Body of pancreas (tissue), 4 donors: ENCODE data around the gene MBD2. TPM values are rescaled to one million over a fixed set of nuclear protein-coding genes. Genes with fewer than 3 reads are reported as not detected.
A peak's percentile ranks its signal among the peaks of the same experiment; 100 is the strongest.

Experiments
- ATAC-seq: fragments of 150-250 bp; one replicate; pipeline ENCODE4 v1.9.1; 2016
- DNase-seq, 4 donors: peaks; one replicate each; pipeline ENCODE4 v3.0.0-alpha.2; 2019
- H3K27ac ChIP-seq, 4 donors: fragments of 200-600 bp; sonication (generic); 1 replicate in 3 of 4; 2 replicates in 1 of 4; pipeline versions ENCODE4 v1.5.1 to v1.6.1; 2016 to 2019; ENCODE audit warnings: mild to moderate bottlenecking in 1 of 4, mixed read lengths in 1 of 4, moderate library complexity in 1 of 4
- H3K27me3 ChIP-seq, 2 donors: fragments of 200-600 bp; sonication (generic); one replicate each; pipeline ENCODE4 v1.6.0; 2016; ENCODE audit warnings: mild to moderate bottlenecking in 1 of 2
- H3K36me3 ChIP-seq, 2 donors: fragments of 200-600 bp; sonication (generic); replicated peaks in 1 of 2; 2 replicates each; pipeline ENCODE4 v1.5.1; 2016; ENCODE audit warnings: low read depth in 2 of 2; ENCODE audit not compliant: insufficient read depth in 1 of 2
- H3K4me1 ChIP-seq: fragments of 200-600 bp; sonication (generic); one replicate; pipeline ENCODE4 v1.6.0; 2016
- H3K4me3 ChIP-seq, 2 donors: fragments of 200-600 bp; sonication (generic); 1 replicate in 1 of 2; 2 replicates in 1 of 2; pipeline ENCODE4 v1.5.1; 2016 to 2019
- H3K9me3 ChIP-seq, 3 donors: fragments of 200-600 bp; sonication (generic); 1 replicate in 2 of 3; 2 replicates in 1 of 3; pipeline ENCODE4 v1.5.1; 2016
- POLR2A ChIP-seq, 3 donors: fragments of 450-650 bp; IDR thresholded peaks; one replicate each; pipeline ENCODE4 v1.6.1; 2016; ENCODE audit warnings: antibody characterized with exemption in 3 of 3, mild to moderate bottlenecking in 2 of 3
- WGBS, 2 donors: methylation state at CpG; one replicate each; pipeline ENCODE4 v1.1.5; 2017; 5-methylcytosine and 5-hydroxymethylcytosine counted together
- intact Hi-C: fragments of 100-400 bp; cut with DNase I; formaldehyde crosslinking; loops from one replicate; pipeline ENCODE4 v1.15.1; 2023
- total RNA-seq, 2 donors: library from RNA; depleted of rRNA; stranded (reverse); fragments of >200 nt; gene quantifications; one replicate each; pipeline ENCODE4 v1.1.0, GENCODE V29; 2016
- TF ChIP-seq, protein P1 (sequence below), 7 experiments: fragments of 450-650 bp in 4 of 7; fragments of 200-600 bp in 3 of 7; sonication (generic) in 3 of 7; IDR thresholded peaks; one replicate each; pipeline ENCODE4 v1.5.1; 2016 to 2019; ENCODE audit warnings: antibody characterized with exemption in 7 of 7

Gene MBD2
- total RNA-seq, 2 donors from 2014 or later, result 26.4 to 29.1 TPM

DNA sequence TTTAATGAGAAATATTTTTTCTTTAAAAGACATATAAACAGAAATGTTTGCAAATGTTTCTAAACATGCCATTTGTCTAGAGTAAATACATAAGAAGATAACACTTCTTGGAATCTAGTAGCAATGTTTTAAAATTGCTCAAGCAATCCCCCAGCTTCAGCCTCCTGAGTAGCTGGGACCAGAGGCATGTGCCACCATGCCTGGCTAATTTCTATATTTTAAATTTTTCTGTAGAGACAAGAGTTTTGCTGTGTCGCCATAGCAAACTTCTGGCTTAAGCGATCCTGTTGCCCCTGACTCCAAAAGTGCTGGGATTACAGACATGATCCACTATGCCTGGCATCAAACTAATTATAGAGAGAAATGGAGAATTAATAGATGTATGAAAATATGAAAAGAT, 14.6 kb upstream of the MBD2 start:
- intact Hi-C loops, result no loop called here

DNA sequence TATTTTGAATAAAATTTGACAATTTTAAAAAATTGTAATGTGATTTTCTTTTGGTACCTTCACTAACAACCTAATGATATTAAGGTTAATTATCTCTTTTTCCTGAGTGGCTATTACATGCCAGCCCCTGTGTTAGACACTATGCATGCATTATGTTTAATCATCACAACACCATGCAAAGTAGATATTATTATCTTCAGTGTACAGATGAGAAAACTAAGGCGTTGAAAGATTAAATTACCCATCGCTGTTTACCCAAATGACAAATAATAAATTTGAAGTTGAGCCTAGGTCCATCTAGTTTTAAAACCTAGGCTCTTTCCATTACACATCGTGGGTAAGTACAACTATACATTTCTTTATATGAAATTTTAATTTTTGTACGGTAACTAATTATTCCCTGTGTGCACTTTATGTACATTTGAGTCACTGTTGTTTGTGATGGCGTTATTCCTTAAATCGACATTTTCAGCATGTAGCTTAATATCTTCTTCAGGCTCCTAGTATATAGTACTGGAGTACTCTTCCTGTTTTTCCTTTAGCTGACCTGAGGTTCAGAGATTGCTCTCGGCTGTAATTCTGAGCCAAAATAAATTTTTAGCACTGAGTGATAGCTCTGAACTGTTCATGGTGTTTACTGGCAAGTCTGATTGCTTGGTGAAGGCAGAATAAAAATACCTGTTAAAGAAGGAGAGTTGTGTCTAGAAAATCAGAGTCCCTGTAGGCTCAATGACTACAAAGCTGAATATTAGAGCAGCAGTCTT, 13.9 kb upstream of the MBD2 start:
- intact Hi-C loops, result no loop called here
- H3K4me1 ChIP-seq, result peaks cover 35% of the 10 kb centered on the region
- no peaks in the 10 kb centered on the region for H3K36me3 ChIP-seq
- no peaks in the 10 kb centered on the region for H3K27me3 ChIP-seq
- no peak for TF ChIP-seq POLR2A (IDR thresholded peaks at IDR 0.05)
- TF ChIP-seq, protein P1, sequence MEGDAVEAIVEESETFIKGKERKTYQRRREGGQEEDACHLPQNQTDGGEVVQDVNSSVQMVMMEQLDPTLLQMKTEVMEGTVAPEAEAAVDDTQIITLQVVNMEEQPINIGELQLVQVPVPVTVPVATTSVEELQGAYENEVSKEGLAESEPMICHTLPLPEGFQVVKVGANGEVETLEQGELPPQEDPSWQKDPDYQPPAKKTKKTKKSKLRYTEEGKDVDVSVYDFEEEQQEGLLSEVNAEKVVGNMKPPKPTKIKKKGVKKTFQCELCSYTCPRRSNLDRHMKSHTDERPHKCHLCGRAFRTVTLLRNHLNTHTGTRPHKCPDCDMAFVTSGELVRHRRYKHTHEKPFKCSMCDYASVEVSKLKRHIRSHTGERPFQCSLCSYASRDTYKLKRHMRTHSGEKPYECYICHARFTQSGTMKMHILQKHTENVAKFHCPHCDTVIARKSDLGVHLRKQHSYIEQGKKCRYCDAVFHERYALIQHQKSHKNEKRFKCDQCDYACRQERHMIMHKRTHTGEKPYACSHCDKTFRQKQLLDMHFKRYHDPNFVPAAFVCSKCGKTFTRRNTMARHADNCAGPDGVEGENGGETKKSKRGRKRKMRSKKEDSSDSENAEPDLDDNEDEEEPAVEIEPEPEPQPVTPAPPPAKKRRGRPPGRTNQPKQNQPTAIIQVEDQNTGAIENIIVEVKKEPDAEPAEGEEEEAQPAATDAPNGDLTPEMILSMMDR (IDR thresholded peaks at IDR 0.05), result no peak
- no peaks in the 10 kb centered on the region for H3K9me3 ChIP-seq
- ATAC-seq (no peak), DNase-seq (no peak)
- H3K4me3 ChIP-seq, result no peak overlapping the region
- 35 to 38% methylated on average over 7 of the region's 7 CpGs for WGBS, 2 donors
- peak overlapping the region in 3 of 4 donors; percentile 82 to 93 (median 88) for H3K27ac ChIP-seq

More for the DNA sequence above, 14.6 kb upstream of the MBD2 start:
- Histone ChIP-seq H3K4me3 (no peak overlapping the region), H3K36me3 (no peaks in the 10 kb centered on the region), H3K27me3 (no peaks in the 10 kb centered on the region), H3K4me1 (peaks cover 35% of the 10 kb centered on the region), H3K27ac (peak overlapping the region in 3 of 4 donors; percentile 82 to 93 (median 88)), H3K9me3 (no peaks in the 10 kb centered on the region)
- TF ChIP-seq, protein P1 (IDR thresholded peaks at IDR 0.05), result no peak
- no peak for TF ChIP-seq POLR2A (IDR thresholded peaks at IDR 0.05)
- WGBS, 2 donors, result 22 to 47% methylated on average over 2 of the region's 2 CpGs
- DNase-seq (no peak), ATAC-seq (no peak)

DNA sequence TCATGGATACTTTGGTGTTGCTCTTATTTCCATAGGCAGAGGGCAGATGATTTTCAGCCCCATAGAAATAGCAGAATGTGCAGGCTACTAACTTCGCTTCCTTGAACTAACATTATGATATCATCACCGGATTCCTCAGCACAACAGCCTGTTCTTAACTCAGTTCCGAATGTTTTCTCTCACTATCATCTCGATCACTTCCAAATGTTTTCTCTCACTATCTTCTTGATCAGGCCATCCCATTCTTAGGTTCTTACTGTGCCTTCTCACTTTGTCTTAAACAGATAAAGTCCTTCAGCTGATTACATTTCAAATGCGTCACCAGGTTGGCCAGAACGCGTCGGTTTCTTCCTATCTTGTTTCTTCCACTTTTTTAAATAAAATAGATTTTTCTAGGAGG, 11.4 kb upstream of the MBD2 start:
- WGBS, 2 donors, result 28% methylated on average over 8 of the region's 8 CpGs
- no peak for DNase-seq
- ATAC-seq, result peak; percentile 41
- no peak for TF ChIP-seq POLR2A (IDR thresholded peaks at IDR 0.05)
- TF ChIP-seq, protein P1 (IDR thresholded peaks at IDR 0.05), result no peak
- H3K4me3 ChIP-seq, result no peak overlapping the region
- no peaks in the 10 kb centered on the region for H3K9me3 ChIP-seq
- H3K4me1 ChIP-seq, result peaks cover 27% of the 10 kb centered on the region
- H3K36me3 ChIP-seq, result no peaks in the 10 kb centered on the region
- no peaks in the 10 kb centered on the region for H3K27me3 ChIP-seq
- intact Hi-C loops, result no loop called here
- H3K27ac ChIP-seq, result no peak overlapping the region

DNA sequence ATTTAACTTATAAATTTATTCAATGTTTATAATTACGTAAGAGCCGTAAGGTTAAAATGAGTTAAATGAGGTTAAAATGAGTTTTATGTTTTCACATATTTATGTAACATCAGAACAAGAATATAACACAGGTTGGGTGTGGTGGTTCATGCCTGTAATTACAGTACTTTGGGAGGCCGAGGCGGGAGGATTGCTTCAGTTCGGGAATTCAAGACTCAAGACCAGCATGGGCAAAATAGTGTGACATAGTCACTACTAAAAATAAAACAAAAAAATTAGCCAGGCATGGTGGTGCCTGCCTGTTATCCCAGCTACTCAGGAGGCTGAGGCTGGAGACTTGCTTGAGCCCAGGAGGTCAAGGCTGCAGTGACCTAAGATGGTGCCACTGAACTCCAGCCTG, 9.3 kb upstream of the MBD2 start:
- Histone ChIP-seq H3K9me3 (no peaks in the 10 kb centered on the region), H3K27me3 (no peaks in the 10 kb centered on the region), H3K4me1 (peaks cover 8% of the 10 kb centered on the region), H3K27ac (no peak overlapping the region), H3K4me3 (no peak overlapping the region), H3K36me3 (no peaks in the 10 kb centered on the region)
- ATAC-seq (no peak), DNase-seq (no peak)
- TF ChIP-seq POLR2A (IDR thresholded peaks at IDR 0.05), result no peak
- TF ChIP-seq, protein P1 (IDR thresholded peaks at IDR 0.05), result no peak
- 94 to 96% methylated on average over 5 of the region's 5 CpGs for WGBS, 2 donors
- intact Hi-C loops, result no loop called here

DNA sequence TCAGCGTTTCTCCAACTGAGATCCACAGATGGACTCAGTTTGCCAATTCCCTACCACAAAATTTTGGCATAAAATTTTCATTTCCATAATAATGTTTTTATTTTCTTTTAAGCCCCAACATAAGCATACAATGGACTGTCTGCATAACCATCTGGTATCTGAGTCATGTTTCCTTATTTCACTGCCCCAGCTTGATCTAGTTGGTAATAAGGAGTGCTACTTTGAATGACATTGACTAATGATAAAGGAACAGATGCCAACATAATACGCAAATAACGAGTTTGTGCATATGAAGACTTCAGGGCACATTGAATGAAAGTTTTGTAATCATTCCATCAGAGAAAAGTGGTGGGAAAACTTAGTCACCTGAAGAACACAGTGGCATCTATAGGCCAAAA, 8.8 kb upstream of the MBD2 start:
- Histone ChIP-seq H3K4me3 (no peak overlapping the region), H3K9me3 (no peaks in the 10 kb centered on the region), H3K27ac (no peak overlapping the region), H3K36me3 (no peaks in the 10 kb centered on the region), H3K4me1 (peaks cover 2% of the 10 kb centered on the region), H3K27me3 (no peaks in the 10 kb centered on the region)
- no peak for ATAC-seq
- TF ChIP-seq, protein P1 (IDR thresholded peaks at IDR 0.05), result no peak
- no peak for TF ChIP-seq POLR2A (IDR thresholded peaks at IDR 0.05)
- no peak for DNase-seq
- WGBS, 2 donors, result 51 to 60% methylated on average over 3 of the region's 3 CpGs
- intact Hi-C loops, result no loop called here
